HG03378 (cell line): ENCODE results near the gene LRRC36.

Experiments
- ATAC-seq: cut with Tn5 transposase; IDR thresholded peaks from one replicate; pipeline ENCODE4 v1.9.1; 2021; ENCODE audit warnings: mild to moderate bottlenecking, moderate library complexity; ENCODE audit not compliant: unreplicated experiment

Gene LRRC36

DNA sequence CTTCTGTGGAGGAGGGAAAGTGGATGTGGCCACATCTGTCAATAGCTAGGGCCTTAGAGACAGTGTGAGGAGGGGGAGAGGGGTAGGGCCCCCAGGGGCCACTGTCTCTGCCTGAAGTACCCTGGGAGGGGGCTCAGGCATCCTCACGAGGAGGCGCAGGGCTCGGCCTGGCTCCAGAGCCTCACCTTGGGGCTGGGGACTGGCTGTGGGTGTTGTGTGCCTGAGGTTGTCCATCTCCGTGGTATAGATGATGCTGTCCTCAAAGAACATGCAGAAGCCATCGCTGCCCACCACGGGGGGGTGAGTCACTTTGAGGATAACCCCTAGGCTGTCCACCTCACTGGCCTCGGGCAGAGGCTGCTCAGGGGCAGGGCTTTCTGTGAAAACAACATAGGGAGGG lies 35.2 kb upstream of the LRRC36 start:
- ATAC-seq: no peak

DNA sequence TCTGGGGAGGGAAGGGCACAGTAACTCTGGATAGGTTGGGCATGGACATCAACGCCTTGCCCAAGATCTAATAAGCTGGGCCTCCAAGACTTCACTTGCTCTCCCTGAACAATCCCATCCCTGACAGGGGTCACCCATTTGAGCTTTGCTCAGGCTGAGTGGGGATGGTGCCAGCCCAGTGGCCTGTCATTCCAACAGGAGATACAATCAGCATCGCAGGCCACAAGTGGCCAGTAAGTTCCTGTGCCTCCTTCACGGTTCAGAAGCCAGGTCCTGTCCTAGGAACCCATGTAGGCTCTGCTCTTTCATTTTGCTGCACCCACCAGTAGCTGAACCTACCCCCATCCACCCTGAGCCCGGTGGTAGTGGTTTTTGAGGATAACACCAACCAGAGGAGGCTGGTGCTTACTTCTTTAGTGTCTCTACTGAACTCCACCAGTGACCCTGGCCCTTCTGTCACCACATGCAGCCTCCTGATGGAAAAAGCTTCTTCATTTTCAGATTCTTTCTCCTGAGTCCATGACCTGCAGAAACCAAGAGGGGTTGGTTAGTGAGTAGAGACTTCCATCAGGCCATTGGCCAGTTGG lies 32.4 kb upstream of the LRRC36 start:
- ATAC-seq: no peak

DNA sequence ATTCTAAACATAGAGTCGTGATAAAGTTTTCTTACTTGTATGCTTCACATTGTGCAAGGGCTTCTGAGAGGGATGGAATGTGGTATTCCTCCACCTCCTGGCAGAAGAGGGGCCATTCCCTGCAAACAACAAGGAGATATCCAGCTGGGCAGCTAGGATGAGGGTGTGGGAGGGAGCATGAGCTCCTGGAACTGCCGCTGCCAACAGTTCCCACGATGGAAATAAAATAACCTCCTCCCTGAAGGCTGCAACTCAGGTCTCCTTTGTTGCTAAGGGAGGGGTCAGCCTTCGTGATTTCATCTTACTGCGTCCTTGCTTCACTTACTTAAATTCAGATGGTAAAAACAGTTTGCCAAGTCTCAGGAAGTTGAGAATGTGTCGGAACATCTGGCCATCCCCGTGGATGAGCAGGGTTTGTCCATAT lies 31.7 kb upstream of the LRRC36 start:
- no peak for ATAC-seq

DNA sequence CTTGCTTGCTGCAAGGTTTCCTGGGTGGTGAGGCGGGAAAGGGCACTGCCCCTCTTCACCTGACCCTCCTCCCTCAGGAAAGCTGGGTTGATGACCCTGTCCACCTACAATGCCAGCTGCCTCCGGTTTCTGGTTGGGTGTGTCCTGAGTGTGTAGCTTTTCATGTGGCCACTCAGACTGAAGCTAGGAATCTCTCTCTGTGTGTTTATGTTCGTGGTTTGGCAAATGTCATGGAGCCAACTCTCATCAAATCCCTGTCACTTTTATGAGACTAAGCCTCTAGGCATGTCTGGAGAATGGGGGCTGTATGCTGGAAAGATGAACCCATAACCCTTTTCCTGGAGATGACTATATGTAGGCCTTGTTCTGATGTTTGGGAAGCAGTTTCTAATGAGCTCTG lies 30.2 kb upstream of the LRRC36 start:
- ATAC-seq: no peak

DNA sequence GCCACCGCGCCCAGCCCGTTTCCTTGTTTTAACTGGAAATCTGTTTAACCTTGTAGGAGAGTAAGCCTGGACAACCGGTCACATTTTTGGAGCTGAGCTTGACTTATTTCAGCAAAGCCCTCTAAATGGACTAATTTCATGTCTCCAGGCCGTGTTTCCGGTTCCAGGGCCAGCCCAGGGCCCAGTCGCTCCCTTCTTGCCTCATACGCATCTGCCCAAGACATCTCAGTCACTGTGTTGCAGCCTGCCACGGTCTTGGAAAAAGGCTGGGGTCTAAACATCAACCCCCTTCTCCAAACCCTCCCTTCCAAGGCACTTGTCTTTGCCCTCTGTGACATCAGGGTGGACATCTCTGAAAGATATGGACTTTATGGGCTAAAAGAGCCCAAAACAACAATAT lies 28.3 kb upstream of the LRRC36 start:
- ATAC-seq: no peak

DNA sequence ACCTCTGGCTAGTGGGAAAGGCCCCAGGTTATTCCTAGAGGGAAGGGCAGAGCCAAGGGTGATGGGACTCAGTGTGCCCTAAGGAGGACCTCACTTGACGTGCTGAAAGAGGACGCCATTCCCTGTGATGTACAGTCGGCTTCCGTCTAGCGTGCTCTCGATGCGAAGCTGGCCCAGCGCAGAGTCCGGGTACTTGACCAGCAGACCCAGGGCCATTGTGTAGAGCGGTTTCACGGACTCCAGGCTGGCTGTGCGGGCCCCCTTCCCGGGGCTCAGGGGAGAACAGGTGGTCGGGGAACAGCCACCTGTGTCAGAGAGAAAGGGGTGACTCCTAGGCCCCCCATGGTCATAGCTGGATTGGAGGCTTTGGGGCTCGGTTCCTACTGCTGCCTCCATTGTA lies 27.3 kb upstream of the LRRC36 start:
- ATAC-seq: no peak

DNA sequence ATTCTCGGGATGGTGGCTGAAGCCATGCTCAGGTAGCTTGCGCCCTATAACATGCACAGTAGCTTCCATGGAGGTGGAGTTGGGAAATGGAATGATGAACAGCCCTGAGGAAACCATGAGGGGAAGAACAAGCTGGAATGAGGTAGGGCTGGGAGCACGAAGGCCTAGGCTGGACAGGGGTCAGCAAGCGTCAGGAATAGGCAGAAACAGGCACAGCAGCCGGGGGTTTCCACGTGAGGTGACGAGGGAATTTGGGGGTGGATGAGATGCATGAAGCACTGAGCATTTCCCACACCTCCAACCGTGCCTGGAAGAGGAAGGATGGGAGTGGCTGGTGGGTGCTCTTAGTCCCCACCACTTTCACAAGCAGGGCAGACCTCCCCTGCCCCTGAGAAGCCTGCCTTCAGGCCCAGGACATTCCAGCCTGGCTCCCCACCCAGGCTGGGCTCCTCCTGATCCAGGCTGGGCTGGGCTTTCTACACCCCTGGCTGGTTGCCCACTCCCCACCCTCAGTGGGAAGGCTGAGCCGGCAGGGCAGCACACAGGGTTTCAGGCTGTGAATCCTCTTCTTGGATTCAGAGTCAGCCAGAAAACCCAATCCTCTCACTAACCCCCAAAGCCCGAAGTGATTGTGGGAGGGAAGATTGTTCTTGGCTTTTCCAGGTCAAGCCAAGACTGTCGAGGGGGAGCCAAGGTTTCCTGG lies 25.4 kb upstream of the LRRC36 start:
- no peak for ATAC-seq

DNA sequence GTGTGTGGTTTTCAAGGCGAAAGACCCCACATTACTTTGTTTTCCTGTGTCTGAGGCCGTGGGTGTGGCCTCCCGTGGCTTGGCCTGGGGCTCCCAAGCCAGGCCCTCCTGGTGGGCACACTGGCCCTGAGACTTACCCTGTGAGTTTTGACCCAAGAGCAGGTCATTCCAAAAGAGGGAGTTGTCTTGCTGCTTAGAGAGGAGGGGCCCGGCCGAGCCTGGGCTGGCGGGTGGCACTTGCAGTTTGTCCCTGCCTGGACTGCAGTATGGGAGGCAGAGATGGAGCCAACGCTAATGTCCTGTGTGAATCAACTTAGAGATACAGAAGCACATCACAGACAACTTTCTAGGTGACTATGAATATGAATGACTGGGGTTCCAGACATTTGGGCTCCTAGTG lies 24.5 kb upstream of the LRRC36 start:
- no peak for ATAC-seq

DNA sequence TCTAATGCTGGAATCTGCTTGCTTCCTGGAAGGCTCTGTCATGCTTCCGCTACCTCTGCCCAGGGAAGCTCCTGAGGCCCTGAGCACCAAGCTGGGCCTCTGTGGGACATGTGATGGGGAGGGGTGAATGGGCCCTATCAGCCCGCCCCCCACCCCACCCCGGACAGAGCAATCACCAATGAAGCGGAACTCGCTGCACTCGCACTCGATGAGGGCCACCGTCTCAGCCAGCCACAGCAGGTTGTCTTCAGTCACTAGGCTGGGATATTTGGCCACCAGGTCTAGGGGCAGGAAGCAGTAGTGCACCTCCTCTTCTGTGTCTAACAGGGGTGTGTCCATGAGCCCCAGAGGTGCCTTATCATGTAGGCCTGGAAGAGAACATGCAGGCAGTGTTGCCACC lies 23.6 kb upstream of the LRRC36 start:
- no peak for ATAC-seq

DNA sequence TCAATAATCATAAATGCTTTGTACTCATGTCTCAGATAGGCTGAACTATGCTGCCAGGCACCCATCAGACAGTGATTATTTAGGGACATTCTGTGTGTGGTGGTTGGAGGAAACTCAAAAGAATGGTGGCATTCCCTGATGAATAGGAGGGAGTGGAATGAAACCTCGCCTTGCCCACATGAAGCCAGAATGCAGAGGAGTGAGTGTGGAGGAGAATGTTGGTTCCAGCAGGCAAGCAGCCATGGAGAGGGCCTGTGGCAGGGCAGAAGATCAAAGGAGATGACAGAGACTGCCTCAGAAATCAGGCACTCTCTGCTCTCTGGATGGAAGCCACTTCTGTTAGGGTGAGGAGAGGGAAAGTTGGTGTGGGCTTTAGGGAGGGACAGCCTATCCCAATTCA lies 22.6 kb upstream of the LRRC36 start:
- ATAC-seq: no peak

DNA sequence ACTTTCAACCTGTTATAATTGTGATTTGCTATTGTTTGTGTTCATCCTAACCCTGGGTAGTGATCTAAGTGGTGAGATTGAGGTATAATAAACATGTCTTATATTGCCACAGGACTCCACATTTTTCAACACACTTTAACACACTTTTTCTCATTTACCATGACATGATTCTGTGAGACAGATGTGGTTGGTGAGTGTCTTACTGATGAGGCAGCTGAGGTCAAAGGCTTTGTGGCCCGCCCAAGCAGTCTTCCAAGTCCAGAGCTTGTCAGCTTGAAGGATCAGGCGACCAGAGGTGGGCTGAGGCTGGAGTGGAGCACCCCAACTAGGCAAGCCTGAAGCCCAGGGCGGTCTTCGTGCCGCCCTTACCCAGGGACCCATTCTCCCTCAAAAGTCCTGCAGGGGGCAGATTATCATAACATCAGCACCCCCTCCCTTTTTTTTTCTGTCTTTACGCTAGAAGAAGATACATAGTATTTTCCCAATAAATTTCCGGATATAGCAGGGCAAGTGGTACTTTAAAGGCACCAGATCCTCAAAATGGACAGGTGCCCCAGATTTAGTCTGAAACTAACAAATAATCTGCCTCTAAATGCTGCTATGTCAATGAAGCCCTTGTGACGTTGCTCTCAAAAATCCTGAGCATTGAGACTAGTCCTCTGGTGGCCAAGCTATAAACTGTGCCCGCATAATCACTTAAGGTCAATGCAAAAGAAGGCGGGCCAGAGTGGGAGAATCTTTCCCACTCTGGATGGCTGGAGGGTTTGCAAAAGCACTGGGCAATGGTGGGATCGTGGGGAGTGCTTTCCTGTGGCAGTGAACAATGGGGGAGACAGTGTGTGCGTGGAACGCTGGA lies 21.2 kb upstream of the LRRC36 start:
- no peak for ATAC-seq

DNA sequence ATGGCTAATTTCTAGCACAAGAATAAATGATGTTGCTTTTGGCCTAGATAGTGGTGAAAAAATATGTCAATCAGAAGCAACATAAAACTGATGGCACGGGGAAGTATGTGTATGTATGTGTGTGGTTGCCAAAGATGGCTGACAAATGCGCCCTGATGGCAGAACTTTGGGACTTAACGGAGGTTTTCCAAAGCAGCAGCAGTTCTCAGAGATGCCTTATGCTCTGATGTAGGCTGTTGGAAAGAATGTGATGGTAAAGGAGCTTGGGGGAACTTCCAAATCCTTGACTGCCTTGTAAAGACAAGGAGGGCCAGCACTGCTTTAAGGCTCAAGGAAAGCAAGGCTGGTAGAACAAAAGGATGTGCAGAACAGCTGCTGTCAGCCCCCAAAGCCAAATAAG lies 16.1 kb upstream of the LRRC36 start:
- no peak for ATAC-seq

DNA sequence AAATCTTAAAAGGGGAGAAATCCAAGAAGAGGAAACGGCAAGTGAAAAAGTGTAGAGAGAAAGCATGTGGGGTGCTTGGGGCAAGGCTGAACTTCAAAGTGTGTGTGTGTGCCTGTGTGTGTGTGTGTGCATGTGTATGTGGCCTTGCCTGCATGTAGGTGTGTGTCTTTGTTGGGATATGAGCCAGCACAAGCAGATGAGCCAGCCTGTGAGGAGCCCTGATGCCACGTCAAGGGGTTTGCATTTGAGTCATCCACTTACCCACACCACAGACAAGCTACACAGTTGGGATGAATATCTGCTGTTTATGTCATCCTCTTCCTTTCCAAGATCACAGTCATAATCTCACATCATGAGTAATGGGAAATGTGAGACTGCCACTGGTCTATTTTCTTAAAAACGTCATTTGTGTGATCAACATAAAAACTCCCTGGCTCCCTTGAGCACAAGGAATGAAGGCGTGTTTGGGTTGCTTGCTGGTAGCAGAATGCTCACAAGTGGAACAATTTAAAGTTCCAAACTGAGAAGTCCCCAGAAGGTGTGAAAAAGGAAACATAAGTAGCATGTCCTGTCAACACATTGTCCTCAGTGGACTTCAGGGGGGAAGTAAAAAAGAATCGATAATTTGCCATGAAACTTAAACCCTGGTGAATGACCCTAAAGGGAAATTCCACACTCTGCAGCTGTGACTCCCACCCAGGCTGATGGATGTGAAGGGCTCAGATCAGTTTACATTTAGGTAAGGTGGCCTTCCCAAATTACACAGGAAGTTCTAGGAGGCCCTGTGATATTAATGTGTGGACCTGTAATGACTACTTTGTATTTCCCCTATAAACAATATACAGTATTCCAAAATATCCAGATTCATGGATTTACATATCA lies 14.8 kb upstream of the LRRC36 start:
- peak; percentile 90 for ATAC-seq

DNA sequence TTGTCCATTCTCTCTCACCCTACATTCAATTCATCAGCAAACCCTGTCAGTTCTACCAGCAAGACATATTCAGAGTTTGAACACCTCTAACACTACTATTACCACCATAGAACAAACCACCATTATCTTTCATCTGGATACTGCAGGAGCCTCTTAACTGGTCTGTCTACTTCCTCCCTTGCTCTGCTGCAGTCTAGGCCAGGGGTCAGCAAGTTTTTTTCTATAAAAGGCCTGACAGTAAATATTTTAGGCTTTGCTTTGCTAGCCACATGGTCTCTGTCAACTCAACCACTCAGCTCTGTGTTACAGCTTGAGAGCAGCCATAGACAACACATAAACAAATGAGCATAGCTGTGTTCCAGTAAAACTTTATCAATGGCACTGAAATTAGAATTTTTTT lies 13.9 kb upstream of the LRRC36 start:
- ATAC-seq: no peak

DNA sequence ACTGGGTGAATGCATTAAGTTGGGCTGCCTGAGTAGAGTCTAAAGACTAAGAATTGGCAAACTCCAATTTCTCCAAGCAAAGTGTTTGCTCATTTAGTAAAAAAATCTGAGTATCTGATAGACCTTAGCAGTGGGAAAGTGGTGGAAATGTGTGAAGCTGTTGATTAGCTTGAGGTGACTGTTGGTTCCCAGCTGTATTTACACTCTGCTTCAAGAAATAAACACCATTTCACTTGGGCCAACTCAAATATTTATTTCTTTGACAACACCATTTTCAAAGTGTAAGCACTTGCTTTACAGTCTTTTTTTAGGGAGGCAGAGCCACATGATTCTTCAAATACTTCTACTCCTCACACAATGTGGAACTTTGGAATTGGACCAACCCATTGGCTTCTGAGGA lies 8.8 kb upstream of the LRRC36 start:
- ATAC-seq: no peak

DNA sequence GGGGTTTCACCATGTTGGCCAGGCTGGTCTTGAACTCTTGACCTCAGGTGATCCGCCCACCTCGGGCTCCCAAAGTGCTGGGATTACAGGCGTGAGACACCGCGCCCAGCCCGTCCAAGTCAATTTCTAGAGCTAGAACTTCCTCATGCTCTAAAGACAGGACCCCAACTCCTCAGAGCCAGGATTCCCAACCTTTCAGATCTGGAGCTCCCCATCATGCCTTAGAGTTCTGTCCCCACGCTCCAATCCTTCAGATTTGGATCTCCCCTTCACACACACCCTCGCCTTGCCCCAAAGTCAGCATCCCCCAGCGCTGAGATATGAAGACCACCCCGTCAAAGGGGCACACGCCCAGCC lies 522 bp upstream of the LRRC36 start:
- ATAC-seq: no peak

DNA sequence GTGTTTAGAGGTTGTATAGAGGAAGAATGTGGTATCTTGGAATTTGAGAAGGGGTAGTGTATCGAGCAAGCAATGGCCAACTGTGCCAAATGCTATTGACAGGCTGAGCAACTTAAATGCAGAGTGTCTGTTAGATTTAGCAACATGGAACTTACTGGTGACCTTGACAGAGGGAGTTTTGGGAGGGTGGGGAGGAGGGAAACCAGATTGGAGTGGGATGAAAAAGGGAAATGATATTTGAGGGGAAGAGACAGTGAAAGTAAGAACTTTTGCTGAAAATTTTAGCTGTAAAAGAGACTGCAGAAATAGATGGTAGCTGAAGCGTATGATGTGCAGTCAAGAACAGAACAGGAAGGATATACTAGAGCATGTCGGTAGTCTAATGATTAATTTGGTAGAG lies 1.1 kb downstream of the LRRC36 start:
- no peak for ATAC-seq

DNA sequence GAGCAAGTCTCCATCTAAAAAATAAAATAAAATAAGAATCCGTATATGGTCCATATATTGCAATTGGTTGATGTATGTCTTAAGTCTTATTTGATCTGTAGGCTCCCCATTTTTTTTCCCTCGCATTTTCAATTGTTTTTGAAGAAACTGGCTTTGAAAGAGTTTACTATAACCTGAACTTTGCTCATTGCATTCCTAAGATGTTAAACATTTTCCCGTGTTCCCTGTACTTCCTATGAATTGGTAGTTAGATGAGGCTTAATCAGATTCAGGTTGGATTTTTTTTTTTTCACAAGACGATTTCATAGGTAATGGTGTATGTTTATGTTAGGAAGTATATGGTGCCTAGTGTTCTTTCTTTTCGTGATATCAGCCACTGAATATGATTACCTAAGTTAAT lies 3.3 kb downstream of the LRRC36 start:
- ATAC-seq: no peak

DNA sequence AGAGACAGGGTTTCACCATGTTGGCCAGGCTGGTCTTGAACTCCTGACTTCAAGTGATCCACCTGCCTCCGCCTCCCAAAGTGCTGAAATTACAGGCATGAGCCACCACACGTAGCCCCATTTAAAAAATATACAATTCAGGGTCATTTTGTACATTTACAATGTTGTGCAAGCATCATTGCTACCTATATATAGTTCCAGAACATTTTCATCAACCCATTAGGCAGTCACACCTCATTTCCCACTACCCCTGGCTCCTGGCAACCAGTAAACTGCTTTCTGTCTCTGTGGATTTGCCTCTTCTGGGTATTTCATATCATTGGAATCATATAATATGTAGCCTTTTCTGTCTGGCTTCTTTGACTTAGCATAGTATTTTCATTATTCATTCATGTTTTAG lies 6.7 kb downstream of the LRRC36 start:
- ATAC-seq: no peak

DNA sequence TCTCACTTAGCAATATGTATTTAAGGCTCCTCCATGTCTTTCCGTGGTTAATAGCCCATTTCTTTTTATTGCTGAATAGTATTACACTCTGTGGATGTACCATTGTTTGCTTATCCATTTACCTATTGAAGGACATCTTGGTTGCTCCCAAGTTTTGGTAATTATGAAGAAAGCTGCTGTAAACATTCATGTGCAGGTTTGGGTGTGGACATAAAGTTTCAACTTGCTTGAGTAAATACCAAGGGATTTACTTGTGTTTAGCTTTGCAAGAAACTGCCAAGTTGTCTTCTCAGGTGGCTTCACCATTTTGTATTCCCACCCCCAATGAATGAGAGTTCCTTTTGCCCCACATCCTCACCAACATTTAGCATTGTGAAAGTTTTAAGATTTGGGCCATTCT lies 9.5 kb downstream of the LRRC36 start:
- ATAC-seq: no peak

DNA sequence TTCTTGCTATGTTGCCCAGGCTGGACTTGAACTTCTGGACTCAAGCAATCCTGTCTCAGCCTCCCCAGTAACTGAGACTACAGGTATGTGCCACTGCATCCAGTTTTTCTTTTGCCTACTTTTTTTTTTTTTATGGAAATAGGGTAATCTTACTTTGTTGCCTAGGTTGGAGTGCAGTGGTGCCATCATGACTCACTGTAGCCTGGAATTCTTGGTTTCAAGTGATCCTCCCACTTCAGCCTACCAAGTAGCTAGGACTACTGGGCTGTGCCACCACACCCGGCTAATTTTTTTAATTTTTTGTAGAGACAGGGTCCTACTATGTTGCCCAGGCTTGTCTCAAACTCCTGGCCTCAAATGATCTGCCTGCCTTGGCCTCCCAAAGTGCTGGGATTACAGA lies 10.0 kb downstream of the LRRC36 start:
- ATAC-seq: no peak
